ENCODE data around the gene FLNA. TPM values are rescaled to one million over a fixed set of nuclear protein-coding genes. Genes with fewer than 3 reads are reported as not detected.

Gene FLNA
- total and polyA plus RNA-seq, 2 donors: 1,306 to 6,054 TPM

GRCh38 chrX:154376774-154377173, 2.3 kb upstream of the FLNA start:
- Histone ChIP-seq H3K36me3 (ENCODE audit: insufficient read depth) (no peaks in the 10 kb centered on the region), H3K4me3 (ENCODE audit: low read depth, low read length) (no peak overlapping the region), H3K27ac (ENCODE audit: low read depth) (no peak overlapping the region), H3K4me1 (ENCODE audit: insufficient read depth) (no peaks in the 10 kb centered on the region)
- no peak for DNase-seq (ENCODE audit: extremely low spot score)
- WGBS: 33% methylated on average over 3 of the region's 3 CpGs

GRCh38 chrX:154375156-154375504, 696 bp upstream of the FLNA start:
- 33% methylated on average over 10 of the region's 10 CpGs for WGBS

GRCh38 chrX:154373340-154374306, 811 bp downstream of the FLNA start:
- Histone ChIP-seq H3K27ac (ENCODE audit: low read depth) (peak overlapping the region; percentile 81), H3K4me1 (ENCODE audit: insufficient read depth) (no peaks in the 10 kb centered on the region), H3K36me3 (ENCODE audit: insufficient read depth) (no peaks in the 10 kb centered on the region), H3K4me3 (ENCODE audit: low read depth, low read length) (peak overlapping the region; percentile 43)
- DNase-seq (ENCODE audit: extremely low spot score): no peak
- WGBS: 7% methylated on average over 23 of the region's 23 CpGs

More at GRCh38 chrX:154375156-154375504, 696 bp upstream of the FLNA start:
- no peak for DNase-seq (ENCODE audit: extremely low spot score)
- no peak overlapping the region for H3K4me3 ChIP-seq (ENCODE audit: low read depth, low read length)
- H3K4me1 ChIP-seq (ENCODE audit: insufficient read depth): no peaks in the 10 kb centered on the region
- H3K27ac ChIP-seq (ENCODE audit: low read depth): peak overlapping the region; percentile 34
- no peaks in the 10 kb centered on the region for H3K36me3 ChIP-seq (ENCODE audit: insufficient read depth)

- H3K36me3 ChIP-seq (ENCODE audit: insufficient read depth): no peaks in the 10 kb centered on the region
- H3K4me1 ChIP-seq (ENCODE audit: insufficient read depth): no peaks in the 10 kb centered on the region
- WGBS: 17% methylated on average over 5 of the region's 5 CpGs
- no peak for DNase-seq (ENCODE audit: extremely low spot score)
- no peak overlapping the region for H3K27ac ChIP-seq (ENCODE audit: low read depth)
- H3K4me3 ChIP-seq (ENCODE audit: low read depth, low read length): peak overlapping the region; percentile 43
Observed at GRCh38 chrX:154372612-154373022, 1.8 kb downstream of the FLNA start.

GRCh38 chrX:154371789-154372300, 2.6 kb downstream of the FLNA start:
- DNase-seq (ENCODE audit: extremely low spot score): no peak
- WGBS: 5% methylated on average over 43 of the region's 43 CpGs
- no peaks in the 10 kb centered on the region for H3K36me3 ChIP-seq (ENCODE audit: insufficient read depth)
- peak overlapping the region; percentile 55 for H3K4me3 ChIP-seq (ENCODE audit: low read depth, low read length)
- no peaks in the 10 kb centered on the region for H3K4me1 ChIP-seq (ENCODE audit: insufficient read depth)
- H3K27ac ChIP-seq (ENCODE audit: low read depth): peak overlapping the region; percentile 77

- DNase-seq (ENCODE audit: extremely low spot score): peak; percentile 77
- WGBS: under 1% methylated on average over 75 of the region's 77 CpGs
- Histone ChIP-seq H3K27ac (ENCODE audit: low read depth) (peak overlapping the region; percentile 48), H3K4me1 (ENCODE audit: insufficient read depth) (no peaks in the 10 kb centered on the region), H3K4me3 (ENCODE audit: low read depth, low read length) (peak overlapping the region; percentile 85), H3K36me3 (ENCODE audit: insufficient read depth) (no peaks in the 10 kb centered on the region)
Observed at GRCh38 chrX:154371017-154371788, 3.2 kb downstream of the FLNA start.

GRCh38 chrX:154370300-154371016, 4.0 kb downstream of the FLNA start:
- under 1% methylated on average over 62 of the region's 63 CpGs for WGBS
- H3K36me3 ChIP-seq (ENCODE audit: insufficient read depth): peaks cover 2% of the 10 kb centered on the region
- DNase-seq (ENCODE audit: extremely low spot score): no peak

GRCh38 chrX:154369449-154370299, 4.8 kb downstream of the FLNA start:
- H3K4me3 ChIP-seq (ENCODE audit: low read depth, low read length): peak overlapping the region; percentile 85
- DNase-seq (ENCODE audit: extremely low spot score): peak; percentile 74
- H3K27ac ChIP-seq (ENCODE audit: low read depth): peak overlapping the region; percentile 83
- no peaks in the 10 kb centered on the region for H3K4me1 ChIP-seq (ENCODE audit: insufficient read depth)
- H3K36me3 ChIP-seq (ENCODE audit: insufficient read depth): peaks cover 2% of the 10 kb centered on the region
- 2% methylated on average over 12 of the region's 13 CpGs for WGBS

More at GRCh38 chrX:154370300-154371016, 4.0 kb downstream of the FLNA start:
- Histone ChIP-seq H3K4me1 (ENCODE audit: insufficient read depth) (no peaks in the 10 kb centered on the region), H3K27ac (ENCODE audit: low read depth) (peak overlapping the region; percentile 74), H3K4me3 (ENCODE audit: low read depth, low read length) (peak overlapping the region; percentile 85)

GRCh38 chrX:154368630-154369448, 5.6 kb downstream of the FLNA start:
- peak overlapping the region; percentile 85 for H3K27ac ChIP-seq (ENCODE audit: low read depth)

GRCh38 chrX:154367474-154368308, 6.7 kb downstream of the FLNA start:
- Histone ChIP-seq H3K36me3 (ENCODE audit: insufficient read depth) (peaks cover 2% of the 10 kb centered on the region), H3K4me3 (ENCODE audit: low read depth, low read length) (peak overlapping the region; percentile 47), H3K4me1 (ENCODE audit: insufficient read depth) (no peaks in the 10 kb centered on the region), H3K27ac (ENCODE audit: low read depth) (peak overlapping the region; percentile 74)
- 53% methylated on average over 31 of the region's 31 CpGs for WGBS
- DNase-seq (ENCODE audit: extremely low spot score): no peak

More at GRCh38 chrX:154368630-154369448, 5.6 kb downstream of the FLNA start:
- peak; percentile 37 for DNase-seq (ENCODE audit: extremely low spot score)
- Histone ChIP-seq H3K4me3 (ENCODE audit: low read depth, low read length) (peak overlapping the region; percentile 47), H3K4me1 (ENCODE audit: insufficient read depth) (no peaks in the 10 kb centered on the region), H3K36me3 (ENCODE audit: insufficient read depth) (peaks cover 2% of the 10 kb centered on the region)
- WGBS: 2% methylated on average over 16 of the region's 16 CpGs

- DNase-seq (ENCODE audit: extremely low spot score): no peak
- Histone ChIP-seq H3K27ac (ENCODE audit: low read depth) (peak overlapping the region; percentile 16), H3K36me3 (ENCODE audit: insufficient read depth) (peaks cover 6% of the 10 kb centered on the region), H3K4me1 (ENCODE audit: insufficient read depth) (no peaks in the 10 kb centered on the region), H3K4me3 (ENCODE audit: low read depth, low read length) (no peak overlapping the region)
- WGBS: 49% methylated on average over 11 of the region's 11 CpGs
Observed at GRCh38 chrX:154366666-154367055, 7.8 kb downstream of the FLNA start.
